ENCODE measurements around the gene HORMAD2.

The HORMAD2 gene

GRCh38 chr22:30171008-30171407 lies 90.7 kb downstream of the HORMAD2 start:
- no peak for DNase-seq

- no peak for DNase-seq
Observed at GRCh38 chr22:30175690-30176288, 95.5 kb downstream of the HORMAD2 start.

DNA sequence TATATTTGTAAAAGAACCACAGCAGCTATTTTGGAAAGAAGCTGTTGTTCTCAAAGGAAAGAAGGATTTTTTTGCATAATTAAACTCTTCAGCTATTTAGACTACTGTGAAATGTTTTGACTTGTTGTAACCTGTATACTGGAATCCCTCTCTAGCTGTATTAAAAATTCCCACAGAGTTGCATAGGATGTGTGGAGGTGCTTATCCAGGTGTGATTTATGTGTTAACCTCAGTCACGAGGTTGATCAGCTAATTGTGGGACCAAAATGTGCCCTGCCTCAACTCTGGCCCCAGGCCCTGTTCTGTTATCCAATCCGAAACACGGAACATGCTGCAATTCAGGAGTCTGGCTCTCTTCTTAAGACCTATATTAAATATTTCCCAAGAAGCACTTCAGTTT lies 96.2 kb downstream of the HORMAD2 start:
- no peak for DNase-seq

GRCh38 chr22:30178181-30179126 lies 98.2 kb downstream of the HORMAD2 start:
- DNase-seq, result peak; percentile 30

GRCh38 chr22:30180616-30181015 lies 100.4 kb downstream of the HORMAD2 start:
- DNase-seq, result no peak

DNA sequence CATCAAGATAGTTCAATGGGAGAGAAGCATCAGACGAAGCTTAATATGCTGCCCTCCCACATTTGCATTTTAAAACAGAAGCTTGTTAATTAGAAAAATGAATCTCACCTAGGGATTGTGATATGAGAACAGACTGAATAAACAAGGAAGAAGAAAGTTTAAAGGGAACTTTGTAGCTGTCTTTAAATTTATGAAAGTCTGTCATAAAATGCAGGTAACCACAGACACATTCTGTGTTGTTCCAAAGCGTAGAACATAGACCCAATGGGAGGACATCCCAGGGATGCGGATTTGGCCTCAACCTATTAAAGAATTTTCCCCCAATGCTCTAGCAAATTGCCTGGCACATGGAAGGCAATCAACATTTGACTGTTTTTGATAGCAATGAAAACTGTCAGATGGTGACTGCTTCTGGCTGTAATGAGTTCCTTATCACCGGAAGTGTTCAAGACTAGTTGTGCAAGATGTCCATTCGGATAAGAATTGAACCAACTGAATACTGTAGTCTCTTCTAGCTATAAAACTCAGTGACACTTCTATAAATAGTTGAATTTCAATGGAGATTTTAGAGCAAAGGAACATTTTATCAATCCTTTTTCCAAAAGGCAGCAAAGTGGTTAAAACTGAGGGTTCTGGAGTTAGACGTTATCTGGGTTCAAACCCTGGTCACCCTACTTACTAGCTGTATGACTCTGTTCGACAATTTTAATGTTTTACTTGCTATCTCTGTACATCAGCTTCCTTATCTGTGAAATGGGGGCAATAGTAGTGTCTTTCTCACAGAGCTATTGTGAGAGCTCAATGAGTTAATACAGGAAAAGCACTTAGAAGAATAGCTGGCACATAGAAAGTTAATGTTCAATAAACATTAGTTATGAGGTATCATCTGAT lies 101.4 kb downstream of the HORMAD2 start:
- DNase-seq, result no peak

GRCh38 chr22:30182350-30182745 lies 102.1 kb downstream of the HORMAD2 start:
- DNase-seq, result peak; percentile 90

DNA sequence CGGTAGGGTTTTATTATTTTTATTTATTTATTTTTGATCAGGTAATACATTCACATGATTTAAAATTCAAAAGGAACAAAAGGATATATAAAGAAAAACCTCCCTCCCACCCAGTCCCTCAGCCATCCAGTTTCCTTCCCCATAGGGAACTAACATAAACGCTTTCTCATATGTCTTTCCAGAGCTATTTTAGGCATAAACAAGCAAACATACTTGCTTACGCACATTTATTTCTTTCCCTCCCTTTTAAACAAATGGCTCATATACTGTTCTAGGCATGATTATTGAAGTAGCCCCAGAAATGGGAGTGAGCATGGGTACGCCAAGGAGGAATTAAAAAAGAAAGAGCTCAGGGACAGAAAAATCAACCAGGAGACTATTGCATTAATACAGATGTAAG lies 102.6 kb downstream of the HORMAD2 start:
- no peak for DNase-seq

- DNase-seq, result no peak
Observed at GRCh38 chr22:30183271-30183670, 103.0 kb downstream of the HORMAD2 start.

- no peak for DNase-seq
Observed at GRCh38 chr22:30183861-30184278, 103.6 kb downstream of the HORMAD2 start.

GRCh38 chr22:30185129-30185528 lies 104.9 kb downstream of the HORMAD2 start:
- DNase-seq, result no peak

DNA sequence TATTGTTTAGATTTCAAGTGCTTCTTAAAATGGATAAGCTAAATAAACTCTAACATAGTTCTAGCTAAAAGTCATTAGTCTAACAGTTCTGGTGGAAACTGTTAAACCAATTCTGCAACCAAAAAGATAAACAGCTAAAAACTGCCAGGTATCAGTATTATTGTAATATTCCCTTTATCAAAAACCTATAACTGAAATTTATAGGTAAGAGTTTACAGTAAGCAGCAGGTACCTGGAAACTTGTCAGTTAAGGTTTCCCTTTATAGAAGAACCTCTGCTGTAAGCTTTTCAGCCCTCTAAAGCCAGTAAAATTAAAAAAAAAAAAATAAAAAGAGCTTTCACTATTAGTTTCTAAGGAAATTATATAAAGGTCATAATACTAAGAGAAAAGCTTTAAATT lies 105.3 kb downstream of the HORMAD2 start:
- DNase-seq, result no peak

DNA sequence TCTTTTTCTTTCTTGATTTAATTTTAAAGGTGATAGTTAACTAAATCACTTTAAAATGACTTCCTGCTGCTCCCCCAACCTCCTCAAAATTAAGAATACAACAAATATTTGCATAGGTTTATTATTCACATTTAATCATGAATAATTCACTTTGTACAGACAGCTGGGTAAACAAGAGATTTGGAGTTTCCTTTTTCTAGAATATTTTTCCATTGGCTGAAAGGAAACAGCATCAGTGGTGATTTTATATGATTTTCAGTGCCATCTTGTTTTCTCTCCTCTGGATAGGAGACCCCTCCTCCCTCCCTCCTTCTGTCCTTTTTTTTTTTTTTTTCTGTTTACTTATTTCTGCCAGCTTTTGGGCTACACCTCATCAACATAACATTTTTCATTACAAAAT lies 105.8 kb downstream of the HORMAD2 start:
- no peak for DNase-seq

DNA sequence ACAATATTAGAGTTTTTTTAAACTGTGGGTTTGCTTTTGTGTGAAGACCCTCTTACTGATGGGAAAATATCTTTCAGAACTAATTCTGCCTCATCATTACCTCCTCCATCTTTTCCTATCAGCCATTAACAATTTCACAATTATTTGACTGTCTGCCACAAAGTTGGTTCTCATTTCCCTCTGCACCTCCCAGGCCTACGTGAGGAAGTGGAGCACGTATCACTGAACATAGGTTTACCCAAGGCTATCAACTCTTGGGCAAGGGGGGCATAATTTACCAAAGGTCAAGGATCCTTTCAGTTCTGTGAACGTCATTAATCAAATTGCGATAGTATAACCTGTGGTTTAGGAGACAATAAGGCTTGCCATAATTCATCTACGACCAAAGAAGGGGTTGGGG lies 106.2 kb downstream of the HORMAD2 start:
- no peak for DNase-seq

DNA sequence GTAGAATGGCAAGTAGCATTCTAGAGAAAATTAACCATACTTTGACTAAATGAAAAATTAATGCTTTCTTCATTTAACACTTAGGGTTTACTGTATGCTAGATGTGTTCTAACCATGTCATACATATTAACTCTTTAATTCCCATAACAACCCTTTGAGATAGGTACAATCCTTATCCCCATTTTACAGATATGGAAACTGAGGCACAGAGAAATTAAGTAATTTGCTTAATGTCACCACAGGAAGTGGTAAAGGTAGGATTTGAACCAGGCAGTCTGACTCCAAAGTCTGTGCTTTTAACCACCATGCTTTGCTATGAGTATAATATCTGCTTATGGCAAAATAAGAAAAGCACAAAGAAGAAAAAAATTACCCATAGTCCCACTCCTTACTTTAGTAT lies 106.8 kb downstream of the HORMAD2 start:
- DNase-seq, result no peak

- no peak for DNase-seq
Observed at GRCh38 chr22:30187529-30188407, 107.5 kb downstream of the HORMAD2 start.

DNA sequence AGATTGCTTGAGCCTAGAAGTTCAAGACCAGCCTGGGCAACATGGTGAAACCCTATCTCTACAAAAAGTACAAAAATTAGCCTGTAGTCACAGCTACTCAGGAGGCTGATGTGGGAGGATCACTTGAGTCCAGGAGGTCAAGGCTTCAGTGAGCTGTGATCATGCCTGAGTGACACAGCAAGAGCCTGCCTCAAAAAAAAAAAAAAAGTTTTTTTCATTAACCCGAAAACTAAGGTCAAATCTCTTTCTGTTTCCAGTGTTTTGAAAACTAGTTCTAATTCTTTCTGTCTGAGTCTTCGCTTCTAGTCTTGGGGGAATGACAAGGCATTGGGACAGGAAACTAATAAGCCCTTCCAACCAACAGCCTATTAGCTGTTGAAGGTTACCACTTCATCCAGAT lies 108.6 kb downstream of the HORMAD2 start:
- no peak for DNase-seq

- DNase-seq, result no peak
Observed at GRCh38 chr22:30190574-30190973, 110.3 kb downstream of the HORMAD2 start.

- no peak for DNase-seq
Observed at GRCh38 chr22:30191040-30191701, 110.9 kb downstream of the HORMAD2 start.

- no peak for DNase-seq
Observed at GRCh38 chr22:30192427-30192826, 112.2 kb downstream of the HORMAD2 start.

DNA sequence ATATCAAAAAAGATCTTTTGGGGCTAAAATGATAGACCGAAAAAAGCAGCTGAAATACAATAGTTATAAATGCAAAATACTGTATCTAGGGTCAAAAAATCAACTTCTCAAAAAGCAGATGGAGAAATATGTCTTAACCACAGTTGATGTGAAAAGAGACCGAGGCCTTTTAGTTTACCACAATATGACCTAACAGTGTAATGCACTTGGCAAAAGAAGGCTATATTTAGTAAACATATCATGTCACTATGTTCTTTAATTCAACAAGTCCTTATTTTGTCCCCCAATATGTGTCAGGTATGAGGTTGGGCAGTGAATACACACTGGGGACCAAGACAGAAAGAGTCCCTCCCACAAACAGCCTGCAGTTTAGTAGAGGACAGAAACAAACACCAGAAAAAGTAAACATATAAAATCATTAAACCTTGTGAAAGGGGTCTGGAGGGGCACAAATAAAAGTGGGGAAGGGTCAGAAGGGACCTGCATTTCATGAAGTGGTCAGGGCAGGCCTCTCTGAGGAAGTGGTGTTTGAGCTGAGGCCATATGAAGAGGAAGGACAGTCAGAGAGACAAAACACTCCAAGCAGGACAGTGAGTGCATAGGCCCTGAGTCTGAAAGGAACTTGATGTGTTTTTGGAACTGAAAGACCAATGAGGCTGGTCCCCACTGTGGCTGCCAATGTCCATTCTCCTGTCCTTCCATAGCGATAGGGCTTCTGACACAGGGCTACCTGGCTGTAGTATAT lies 112.9 kb downstream of the HORMAD2 start:
- no peak for DNase-seq
